ENCODE data around the gene COL20A1.
A peak's percentile ranks its signal among the peaks of the same experiment; 100 is the strongest.

The COL20A1 gene

GRCh38 chr20:63292904-63293303 is at the start of gene COL20A1:
COL20A1 (plus strand) TSS chr20:63293186; CDS start chr20:63295108, 1,922 bp downstream.
- H3K27ac ChIP-seq, result no peak within 1 kb of the TSS
- no peak for TF ChIP-seq CTCF (IDR thresholded peaks at IDR 0.05)
- TF ChIP-seq ZFX (IDR thresholded peaks at IDR 0.05; ENCODE audit: borderline replicate concordance), result no peak

- no peak overlapping the region for H3K27ac ChIP-seq
- TF ChIP-seq CTCF (IDR thresholded peaks at IDR 0.05) (no peak), ZFX (IDR thresholded peaks at IDR 0.05; ENCODE audit: borderline replicate concordance) (no peak)
Measured at GRCh38 chr20:63243604-63244247, 49.3 kb upstream of the COL20A1 start.

GRCh38 chr20:63244468-63244867 is 48.5 kb upstream of the COL20A1 start:
- no peak overlapping the region for H3K27ac ChIP-seq
- TF ChIP-seq ZFX (IDR thresholded peaks at IDR 0.05; ENCODE audit: borderline replicate concordance) (no peak), CTCF (IDR thresholded peaks at IDR 0.05) (no peak)

- no peak overlapping the region for H3K27ac ChIP-seq
- TF ChIP-seq CTCF (IDR thresholded peaks at IDR 0.05), result peak; percentile 38
- no peak for TF ChIP-seq ZFX (IDR thresholded peaks at IDR 0.05; ENCODE audit: borderline replicate concordance)
Measured at GRCh38 chr20:63246490-63247288, 46.3 kb upstream of the COL20A1 start.

GRCh38 chr20:63247671-63248228 is 45.2 kb upstream of the COL20A1 start:
- TF ChIP-seq CTCF (IDR thresholded peaks at IDR 0.05) (no peak), ZFX (IDR thresholded peaks at IDR 0.05; ENCODE audit: borderline replicate concordance) (no peak)
- no peak overlapping the region for H3K27ac ChIP-seq

- TF ChIP-seq CTCF (IDR thresholded peaks at IDR 0.05) (no peak), ZFX (IDR thresholded peaks at IDR 0.05; ENCODE audit: borderline replicate concordance) (no peak)
Measured at GRCh38 chr20:63248835-63249591, 44.0 kb upstream of the COL20A1 start.

More at GRCh38 chr20:63248835-63249591, 44.0 kb upstream of the COL20A1 start:
- H3K27ac ChIP-seq, result no peak overlapping the region

All from 22Rv1 (cell line).